CD14-positive monocyte (primary cell): ENCODE measurements around the gene ARHGAP30. TPM values are rescaled to one million over a fixed set of nuclear protein-coding genes. Genes with fewer than 3 reads are reported as not detected.
A peak's percentile ranks its signal among the peaks of the same experiment; 100 is the strongest.

Source experiments
- DNase-seq, 3 donors: peaks; one replicate each; pipeline ENCODE4 v3.0.0-alpha.2; 2011 to 2022
- H2AFZ ChIP-seq: 2 replicates; pipeline ENCODE4 v1.6.0; 2012; ENCODE audit warnings: mild to moderate bottlenecking, low read depth, low read length, inconsistent platforms; ENCODE audit not compliant: insufficient read depth, poor library complexity, severe bottlenecking
- H3K27ac ChIP-seq, 2 donors: 1 replicate in 1 of 2; 2 replicates in 1 of 2; pipeline ENCODE4 v1.5.1; 2012 to 2013; ENCODE audit warnings: low read length in 2 of 2, control low read depth in 1 of 2, inconsistent platforms in 1 of 2, low read depth in 1 of 2, mild to moderate bottlenecking in 1 of 2
- H3K27me3 ChIP-seq, 2 donors: one replicate each; pipeline versions ENCODE4 v1.6.0 to v1.6.1; 2011 to 2013; ENCODE audit warnings: low read length in 2 of 2; ENCODE audit not compliant: control insufficient read depth in 2 of 2, insufficient read depth in 2 of 2
- H3K36me3 ChIP-seq, 2 donors: replicated peaks in 1 of 2; 1 replicate in 1 of 2; 2 replicates in 1 of 2; pipeline versions ENCODE4 v1.5.1 to v1.6.1; 2012 to 2013; ENCODE audit warnings: low read length in 2 of 2, control low read depth in 1 of 2, inconsistent platforms in 1 of 2, mild to moderate bottlenecking in 1 of 2; ENCODE audit not compliant: insufficient read depth in 2 of 2, control insufficient read depth in 1 of 2
- H3K4me1 ChIP-seq, 2 donors: 1 replicate in 1 of 2; 2 replicates in 1 of 2; pipeline versions ENCODE4 v1.5.1 to v1.6.1; 2012 to 2013; ENCODE audit warnings: low read length in 2 of 2, control low read depth in 1 of 2, inconsistent platforms in 1 of 2, mild to moderate bottlenecking in 1 of 2, moderate library complexity in 1 of 2; ENCODE audit not compliant: insufficient read depth in 2 of 2, control insufficient read depth in 1 of 2
- H3K4me2 ChIP-seq: replicated peaks from 2 replicates; pipeline ENCODE3; 2012; ENCODE audit warnings: low read length, moderate library complexity, mild to moderate bottlenecking; ENCODE audit not compliant: poor library complexity, severe bottlenecking; ENCODE audit errors: extremely low read depth
- H3K4me3 ChIP-seq, 3 experiments: fragments of 200-600 bp in 1 of 3; sonication (generic) in 1 of 3; replicated peaks in 1 of 3; 1 replicate in 2 of 3; 2 replicates in 1 of 3; pipeline ENCODE4 v1.5.1; 2011 to 2013; ENCODE audit warnings: low read length in 3 of 3, mild to moderate bottlenecking in 3 of 3, control low read depth in 2 of 3, low read depth in 2 of 3, inconsistent platforms in 1 of 3, moderate library complexity in 1 of 3
- H3K79me2 ChIP-seq: 2 replicates; pipeline ENCODE4 v1.6.0; 2012; ENCODE audit warnings: mild to moderate bottlenecking, control low read depth, inconsistent platforms, low read length, moderate library complexity; ENCODE audit not compliant: insufficient read depth
- H3K9ac ChIP-seq: 2 replicates; pipeline ENCODE4 v1.6.0; 2017; ENCODE audit warnings: low read length, mild to moderate bottlenecking; ENCODE audit not compliant: insufficient read depth, poor library complexity, severe bottlenecking
- H3K9me3 ChIP-seq, 2 donors: replicated peaks in 1 of 2; 1 replicate in 1 of 2; 2 replicates in 1 of 2; pipeline versions ENCODE4 v1.5.1 to v1.6.1; 2012 to 2013; ENCODE audit warnings: low read length in 2 of 2, control low read depth in 1 of 2; ENCODE audit not compliant: control insufficient read depth in 1 of 2, insufficient read depth in 1 of 2
- H4K20me1 ChIP-seq: 2 replicates; pipeline ENCODE4 v1.6.0; 2012; ENCODE audit warnings: mild to moderate bottlenecking, low read length, control low read depth, moderate library complexity; ENCODE audit not compliant: insufficient read depth
- H3K27ac Mint-ChIP-seq, 7 donors: one replicate each; pipeline ENCODE4 v1.8.0; 2020; ENCODE audit warnings: mild to moderate bottlenecking in 7 of 7, mixed read lengths in 7 of 7, moderate library complexity in 6 of 7, inconsistent platforms in 2 of 7
- H3K27me3 Mint-ChIP-seq, 3 donors: one replicate each; pipeline ENCODE4 v1.8.0; 2021 to 2022; ENCODE audit warnings: low read depth in 3 of 3, mild to moderate bottlenecking in 3 of 3, mixed read lengths in 3 of 3, moderate library complexity in 3 of 3, inconsistent platforms in 1 of 3
- H3K36me3 Mint-ChIP-seq, 2 donors: one replicate each; pipeline ENCODE4 v1.8.0; 2020; ENCODE audit warnings: mixed read lengths in 2 of 2, inconsistent platforms in 1 of 2, mild to moderate bottlenecking in 1 of 2
- H3K4me1 Mint-ChIP-seq: one replicate; pipeline ENCODE4 v1.8.0; 2020; ENCODE audit warnings: mild to moderate bottlenecking, mixed read lengths
- H3K4me3 Mint-ChIP-seq, 2 donors: one replicate each; pipeline ENCODE4 v1.8.0; 2020; ENCODE audit warnings: mild to moderate bottlenecking in 2 of 2, mixed read lengths in 2 of 2, moderate library complexity in 1 of 2
- H3K9me3 Mint-ChIP-seq, 7 donors: one replicate each; pipeline ENCODE4 v1.8.0; 2020 to 2022; ENCODE audit warnings: mixed read lengths in 7 of 7, mild to moderate bottlenecking in 6 of 7, moderate library complexity in 6 of 7, inconsistent platforms in 2 of 7
- CTCF ChIP-seq: fragments of 200-600 bp; IDR thresholded peaks from one replicate; pipeline ENCODE4 v1.8.0; 2022; ENCODE audit warnings: antibody characterized with exemption, mild to moderate bottlenecking
- WGBS: methylation state at CpG from one replicate; pipeline ENCODE4 v1.1.5; 2013; ENCODE audit warnings: missing lambda C conversion rate; ENCODE audit not compliant: insufficient coverage; 5-methylcytosine and 5-hydroxymethylcytosine counted together
- intact Hi-C, 2 donors: fragments of 100-400 bp; cut with micrococcal nuclease; formaldehyde crosslinking; loops; one replicate each; pipeline versions ENCODE4 v1.15.0 to v1.15.1; 2023
- polyA plus RNA-seq, 3 donors: library from polyadenylated mRNA; depleted of rRNA in 1 of 3; unstranded in 2 of 3; stranded (reverse) in 1 of 3; fragments of 300-500 nt in 2 of 3; fragments of >200 nt in 1 of 3; fragmentation: Illumina TruSeq in 2 of 3; gene quantifications; 1 replicate in 2 of 3; 2 replicates in 1 of 3; pipeline ENCODE4 v1.2.3, GENCODE V29; 2012 to 2021

The ARHGAP30 gene
- polyA plus RNA-seq, 3 donors: 101 to 140 (median 129) TPM

GRCh38 chr1:161054805-161055204 is 14.9 kb downstream of the ARHGAP30 start:
- peaks cover 80 to 97% of the 10 kb centered on the region in 2 donors for H3K36me3 Mint-ChIP-seq
- DNase-seq: peak in 1 of 3 donors; percentile 43
- Histone ChIP-seq H3K36me3 (peaks cover 81 to 94% of the 10 kb centered on the region in 2 donors), H3K79me2 (peaks cover 92% of the 10 kb centered on the region), H2AFZ (no peak overlapping the region), H3K9me3 (no peaks in the 10 kb centered on the region), H3K27me3 (no peaks in the 10 kb centered on the region), H3K4me2 (no peak overlapping the region), H3K4me1 (peaks cover 2 to 18% of the 10 kb centered on the region in 2 donors), H4K20me1 (peaks cover 96% of the 10 kb centered on the region), H3K27ac (peak overlapping the region in 1 of 2 donors; percentile 24), H3K4me3 (no peak overlapping the region), H3K9ac (no peak overlapping the region)
- peak; percentile 52 for TF ChIP-seq CTCF
- H3K27ac Mint-ChIP-seq: peak overlapping the region in 2 of 7 donors; percentile 22 to 52
- intact Hi-C loops: loop anchor here in 1 of 2 donors (10.0 kb wide), 1 partner anchor 60 kb away; no protein-coding TSS in a partner anchor
- H3K9me3 Mint-ChIP-seq: no peaks in the 10 kb centered on the region
- H3K4me1 Mint-ChIP-seq: peaks cover 26% of the 10 kb centered on the region
- no peaks in the 10 kb centered on the region for H3K27me3 Mint-ChIP-seq
- no peak overlapping the region for H3K4me3 Mint-ChIP-seq
- 75% methylated on average over 2 of the region's 7 CpGs for WGBS

GRCh38 chr1:161054232-161054631 is 15.5 kb downstream of the ARHGAP30 start:
- Mint-ChIP-seq H3K4me1 (peaks cover 26% of the 10 kb centered on the region), H3K27me3 (no peaks in the 10 kb centered on the region), H3K9me3 (no peaks in the 10 kb centered on the region), H3K36me3 (peaks cover 80 to 97% of the 10 kb centered on the region in 2 donors), H3K27ac (peak overlapping the region in 3 of 7 donors; percentile 41 to 54 (median 52)), H3K4me3 (no peak overlapping the region)
- peaks cover 8 to 24% of the 10 kb centered on the region in 2 donors for H3K4me1 ChIP-seq
- H3K9me3 ChIP-seq: no peaks in the 10 kb centered on the region
- no peaks in the 10 kb centered on the region for H3K27me3 ChIP-seq
- no peak for DNase-seq
- no peak overlapping the region for H2AFZ ChIP-seq
- intact Hi-C loops: loop anchor here in 1 of 2 donors (10.0 kb wide), 1 partner anchor 59 kb away; no protein-coding TSS in a partner anchor
- no peak overlapping the region for H3K4me2 ChIP-seq
- peaks cover 96% of the 10 kb centered on the region for H4K20me1 ChIP-seq
- H3K9ac ChIP-seq: no peak overlapping the region
- peaks cover 81 to 94% of the 10 kb centered on the region in 2 donors for H3K36me3 ChIP-seq
- no peak overlapping the region for H3K4me3 ChIP-seq
- H3K27ac ChIP-seq: peak overlapping the region in 1 of 2 donors; percentile 24
- TF ChIP-seq CTCF: no peak
- peaks cover 92% of the 10 kb centered on the region for H3K79me2 ChIP-seq
- 98% methylated on average over 4 of the region's 4 CpGs for WGBS
